H1 (cell line): ENCODE measurements around the gene GPC3. TPM values are rescaled to one million over a fixed set of nuclear protein-coding genes. Genes with fewer than 3 reads are reported as not detected.
A peak's percentile ranks its signal among the peaks of the same experiment; 100 is the strongest.

Experiments used
- CTCF ChIA-PET: fragments of 300-600 bp; sonication (Branson Sonifier 250); formaldehyde crosslinking; loops from one replicate; lab custom pipeline; 2021; ENCODE audit not compliant: partially characterized antibody; lab: Charles Lee
- POLR2A ChIA-PET: fragments of 300-600 bp; sonication (Branson Sonifier 250); formaldehyde crosslinking; loops from one replicate; lab custom pipeline; 2021; ENCODE audit warnings: inconsistent platforms; ENCODE audit not compliant: partially characterized antibody; lab: Charles Lee
- DNase-seq, 2 experiments: peaks; one replicate each; pipeline versions ENCODE4 v3.0.0 to v3.0.0-alpha.2; 2010 to 2022; ENCODE audit warnings: low spot score in 2 of 2, low read depth in 1 of 2, mixed read lengths in 1 of 2
- FAIRE-seq: peaks from 2 replicates; lab custom pipeline; 2011; peaks lifted over from hg19 to GRCh38; lab: Jason Lieb, UNC
- H2AFZ ChIP-seq: 2 replicates; pipeline ENCODE4 v1.8.1; 2012; ENCODE audit warnings: low read length, inconsistent platforms
- H2AK5ac ChIP-seq: 2 replicates; pipeline ENCODE4 v1.6.1; 2013; ENCODE audit warnings: low read depth, low read length
- H2BK120ac ChIP-seq: replicated peaks from 2 replicates; pipeline ENCODE3; 2013; ENCODE audit warnings: low read depth, low read length, inconsistent platforms
- H2BK12ac ChIP-seq: 2 replicates; pipeline ENCODE4 v1.6.1; 2013; ENCODE audit warnings: low read depth, low read length
- H2BK15ac ChIP-seq: 2 replicates; pipeline ENCODE4 v1.6.1; 2013; ENCODE audit warnings: low read length
- H2BK20ac ChIP-seq: 2 replicates; pipeline ENCODE4 v1.6.1; 2013; ENCODE audit warnings: low read length
- H2BK5ac ChIP-seq: 2 replicates; pipeline ENCODE4 v1.6.1; 2013; ENCODE audit warnings: low read depth, low read length
- H3K14ac ChIP-seq: 2 replicates; pipeline ENCODE4 v1.6.1; 2013; ENCODE audit warnings: inconsistent platforms; ENCODE audit not compliant: insufficient read length
- H3K18ac ChIP-seq: 2 replicates; pipeline ENCODE4 v1.6.1; 2013; ENCODE audit warnings: low read length; ENCODE audit errors: extremely low read depth
- H3K23ac ChIP-seq: 2 replicates; pipeline ENCODE4 v1.6.1; 2013; ENCODE audit warnings: inconsistent platforms; ENCODE audit not compliant: insufficient read length
- H3K23me2 ChIP-seq: 2 replicates; pipeline ENCODE4 v1.6.1; 2013; ENCODE audit warnings: low read depth, low read length
- H3K27ac ChIP-seq: 2 replicates; pipeline ENCODE4 v1.6.1; 2011; ENCODE audit warnings: low read depth, low read length, inconsistent platforms
- H3K27me3 ChIP-seq, 4 experiments: replicated peaks in 1 of 4; 1 replicate in 1 of 4; 2 replicates in 3 of 4; pipeline versions ENCODE4 v1.6.1 to v1.8.1; 2011 to 2013; ENCODE audit warnings: low read length in 3 of 4, mild to moderate bottlenecking in 3 of 4, inconsistent platforms in 2 of 4, mixed read lengths in 2 of 4, moderate library complexity in 1 of 4; ENCODE audit not compliant: control insufficient read depth in 3 of 4, insufficient read depth in 3 of 4; ENCODE audit errors: extremely low read depth in 1 of 4
- H3K36me3 ChIP-seq, 4 experiments: 2 replicates each; pipeline versions ENCODE4 v1.6.1 to v1.8.1; 2011 to 2013; ENCODE audit warnings: mild to moderate bottlenecking in 4 of 4, low read length in 3 of 4, moderate library complexity in 2 of 4, control low read depth in 1 of 4, inconsistent platforms in 1 of 4; ENCODE audit not compliant: insufficient read depth in 4 of 4, control insufficient read depth in 2 of 4
- H3K4ac ChIP-seq: replicated peaks from 2 replicates; pipeline ENCODE3; 2013; ENCODE audit warnings: low read length, low read depth, mixed read lengths, inconsistent platforms; ENCODE audit not compliant: insufficient read length
- H3K4me1 ChIP-seq, 4 experiments: replicated peaks in 1 of 4; 1 replicate in 1 of 4; 2 replicates in 3 of 4; pipeline versions ENCODE4 v1.6.1 to v1.8.1; 2011 to 2013; ENCODE audit warnings: low read length in 3 of 4, inconsistent platforms in 2 of 4, mixed read lengths in 1 of 4; ENCODE audit not compliant: insufficient read depth in 4 of 4, control insufficient read depth in 3 of 4
- H3K4me2 ChIP-seq, 2 experiments: 2 replicates each; pipeline versions ENCODE4 v1.6.1 to v1.8.1; 2011 to 2013; ENCODE audit warnings: low read depth in 2 of 2, low read length in 2 of 2, control low read depth in 1 of 2, inconsistent platforms in 1 of 2, mild to moderate bottlenecking in 1 of 2; ENCODE audit not compliant: insufficient read depth in 1 of 2
- H3K4me3 ChIP-seq, 4 experiments: fragments of 200-600, 300-600 bp in 1 of 4; sonication (generic), shearing (Covaris generic), sonication (Bioruptor Twin) in 1 of 4; 2 replicates each; pipeline versions ENCODE4 v1.5.1 to v1.8.1; 2011 to 2016; ENCODE audit warnings: low read length in 4 of 4, low read depth in 3 of 4, control low read depth in 2 of 4, inconsistent platforms in 2 of 4, mild to moderate bottlenecking in 2 of 4, mixed read lengths in 1 of 4, moderate library complexity in 1 of 4; ENCODE audit not compliant: insufficient read depth in 2 of 4; ENCODE audit errors: extremely low read depth in 1 of 4
- H3K56ac ChIP-seq: replicated peaks from 2 replicates; pipeline ENCODE3; 2013; ENCODE audit warnings: low read depth, mild to moderate bottlenecking, mixed read lengths, low read length, inconsistent platforms; ENCODE audit not compliant: insufficient read length
- H3K79me1 ChIP-seq: 2 replicates; pipeline ENCODE4 v1.6.1; 2013; ENCODE audit warnings: low read depth, low read length, control low read depth
- H3K79me2 ChIP-seq, 2 experiments: 2 replicates each; pipeline versions ENCODE4 v1.6.1 to v1.8.1; 2012 to 2013; ENCODE audit warnings: low read length in 2 of 2, mild to moderate bottlenecking in 2 of 2, inconsistent platforms in 1 of 2; ENCODE audit not compliant: insufficient read depth in 2 of 2, control insufficient read depth in 1 of 2
- H3K9ac ChIP-seq, 4 experiments: replicated peaks in 1 of 4; 1 replicate in 1 of 4; 2 replicates in 3 of 4; pipeline versions ENCODE4 v1.6.1 to v1.8.1; 2011 to 2013; ENCODE audit warnings: low read depth in 3 of 4, low read length in 3 of 4, control low read depth in 2 of 4, mild to moderate bottlenecking in 2 of 4, moderate library complexity in 2 of 4, inconsistent platforms in 1 of 4; ENCODE audit errors: extremely low read depth in 1 of 4
- H3K9me3 ChIP-seq, 2 experiments: 2 replicates each; pipeline versions ENCODE4 v1.6.1 to v1.8.1; 2012 to 2013; ENCODE audit warnings: mild to moderate bottlenecking in 2 of 2, moderate library complexity in 2 of 2, control low read depth in 1 of 2, inconsistent platforms in 1 of 2, low read depth in 1 of 2, low read length in 1 of 2, mixed read lengths in 1 of 2; ENCODE audit not compliant: insufficient read depth in 2 of 2
- H4K20me1 ChIP-seq, 2 experiments: replicated peaks in 1 of 2; 2 replicates each; pipeline versions ENCODE3 to v1.8.1; 2011 to 2013; ENCODE audit warnings: inconsistent platforms in 2 of 2, low read length in 2 of 2, mild to moderate bottlenecking in 1 of 2; ENCODE audit not compliant: insufficient read depth in 2 of 2, control insufficient read depth in 1 of 2
- H4K5ac ChIP-seq: 2 replicates; pipeline ENCODE4 v1.6.1; 2013; ENCODE audit warnings: low read length, low read depth, mixed read lengths, inconsistent platforms; ENCODE audit not compliant: insufficient read length
- H4K8ac ChIP-seq: 2 replicates; pipeline ENCODE4 v1.8.0; 2013; ENCODE audit warnings: mild to moderate bottlenecking, moderate library complexity, low read length, inconsistent platforms; ENCODE audit not compliant: insufficient read depth; ENCODE audit errors: extremely low read depth
- H4K91ac ChIP-seq: replicated peaks from 2 replicates; pipeline ENCODE3; 2013; ENCODE audit warnings: low read length, mixed read lengths, inconsistent platforms; ENCODE audit not compliant: insufficient read length
- CREB1 ChIP-seq: IDR thresholded peaks from 2 replicates; pipeline ENCODE4 v1.6.1; 2012; ENCODE audit warnings: inconsistent platforms
- E2F6 ChIP-seq: IDR thresholded peaks from 2 replicates; pipeline ENCODE4 v1.6.1; 2012; ENCODE audit warnings: inconsistent platforms
- HDAC2 ChIP-seq, 2 experiments: fragments of 300-600 bp in 1 of 2; sonication (generic) in 1 of 2; IDR thresholded peaks; 2 replicates each; pipeline ENCODE4 v1.6.1; 2011 to 2012; ENCODE audit warnings: low read depth in 2 of 2, low read length in 2 of 2, mild to moderate bottlenecking in 2 of 2, moderate library complexity in 2 of 2, borderline replicate concordance in 1 of 2, inconsistent platforms in 1 of 2
- POLR2A ChIP-seq, 2 experiments: IDR thresholded peaks; 1 replicate in 1 of 2; 2 replicates in 1 of 2; pipeline ENCODE4 v1.6.1; 2011; ENCODE audit warnings: low read depth in 2 of 2, low read length in 2 of 2, mild to moderate bottlenecking in 2 of 2; ENCODE audit errors: control extremely low read depth in 1 of 2
- POU5F1 ChIP-seq: IDR thresholded peaks from 2 replicates; pipeline ENCODE4 v1.6.1; 2011; ENCODE audit warnings: low read depth, mild to moderate bottlenecking, low read length, moderate library complexity
- RFX5 ChIP-seq: IDR thresholded peaks from 2 replicates; pipeline ENCODE4 v1.6.1; 2011; ENCODE audit warnings: low read depth, low read length, improper control_type of control experiment, borderline replicate concordance
- SIX5 ChIP-seq: IDR thresholded peaks from 2 replicates; pipeline ENCODE4 v1.6.1; 2011; ENCODE audit warnings: mild to moderate bottlenecking, low read depth, low read length
- TAF7 ChIP-seq: optimal IDR thresholded peaks from 2 replicates; pipeline ENCODE3; 2011; ENCODE audit warnings: low read depth, mild to moderate bottlenecking, inconsistent platforms, low read length, moderate library complexity, borderline replicate concordance
- WGBS, 2 experiments: shearing (Covaris generic) in 1 of 2; methylation state at CpG; one replicate each; pipeline versions ENCODE4 v1.1.6 to v1.1.7; 2013 to 2015; ENCODE audit warnings: low lambda C conversion rate in 2 of 2, mixed read lengths in 2 of 2, inconsistent platforms in 1 of 2, low coverage in 1 of 2, missing lambda C conversion rate in 1 of 2; ENCODE audit not compliant: insufficient replicate concordance in 2 of 2, insufficient coverage in 1 of 2, insufficient read length in 1 of 2; ENCODE audit errors: extremely low coverage in 1 of 2, missing lambda C conversion rate in 1 of 2; 5-methylcytosine and 5-hydroxymethylcytosine counted together
- polyA plus RNA-seq, 7 experiments: library from polyadenylated mRNA; depleted of rRNA in 3 of 7; stranded (reverse) in 5 of 7; unstranded in 2 of 7; fragments of >200 nt in 5 of 7; fragments of 200-250 nt in 2 of 7; gene quantifications; 1 replicate in 5 of 7; 2 replicates in 1 of 7; 4 replicates in 1 of 7; pipeline versions ENCODE4 v1.2.1 to v1.2.3, GENCODE V29; 2011 to 2013; ENCODE audit warnings: missing spikeins in 2 of 7, mixed read lengths in 2 of 7
- total RNA-seq: library from RNA; stranded (reverse); fragmentation: NEBNext Ultra II Directional; extraction: Animal tissue kit (Norgen Biotek cat#: 25700); gene quantifications from 2 replicates; pipeline ENCODE4 v1.2.1, GENCODE V29; 2021

Gene GPC3
- total and polyA plus RNA-seq, 2 of the 8 experiments (the other 6 are each of a cell fraction or from before 2014, with no cell fraction given) = 64.8 to 71.9 TPM

- TF ChIP-seq TAF7 (no peak), HDAC2 (IDR thresholded peaks at IDR 0.05; ENCODE audit: borderline replicate concordance in 1 of 2, low read depth in 2 of 2, low read length in 2 of 2) (no peak), SIX5 (no peak), POLR2A (IDR thresholded peaks at IDR 0.05; ENCODE audit: control extremely low read depth in 1 of 2, low read depth in 2 of 2, low read length in 2 of 2) (no peak), POU5F1 (no peak), CREB1 (no peak), RFX5 (no peak), E2F6 (no peak)
- Histone ChIP-seq H3K9ac (no peak overlapping the region), H3K27me3 (no peaks in the 10 kb centered on the region), H3K56ac (no peak overlapping the region), H3K36me3 (peaks cover 0 to 3% (median 0%) of the 10 kb centered on the region in 4 experiments; a peak in 1 of 8 replicates), H2BK20ac (no peak overlapping the region), H2BK15ac (no peak overlapping the region), H3K18ac (no peak overlapping the region), H2BK120ac (no peak overlapping the region), H3K4ac (no peak overlapping the region), H3K23ac (no peak overlapping the region), H3K27ac (no peak overlapping the region), H3K23me2 (no peaks in the 10 kb centered on the region), H3K4me3 (no peak overlapping the region), H4K8ac (no peak overlapping the region), H2BK5ac (no peak overlapping the region), H4K5ac (no peak overlapping the region), H3K4me1 (peaks cover 0 to 4% (median 3%) of the 10 kb centered on the region in 4 experiments; a peak in 4 of 7 replicates), H2AFZ (no peak overlapping the region), H3K14ac (no peak overlapping the region), H2BK12ac (no peak overlapping the region), H3K4me2 (no peak overlapping the region; a peak in 2 of 4 replicates), H4K20me1 (no peaks in the 10 kb centered on the region), H2AK5ac (no peak overlapping the region), H4K91ac (no peak overlapping the region), H3K79me1 (no peaks in the 10 kb centered on the region), H3K9me3 (no peaks in the 10 kb centered on the region), H3K79me2 (no peaks in the 10 kb centered on the region)
- CTCF ChIA-PET = interaction anchor here (0.9 to 1.4 kb wide), 4 partner anchors 9 to 132 kb away, joined by 3 to 4 read pairs (median 3); no protein-coding TSS in a partner anchor
- no peak for DNase-seq
- 11% methylated on average over 1 of the region's 1 CpG; no CpG with 5 or more reads in 1 of the 2 experiments for WGBS, 2 experiments
- POLR2A ChIA-PET = no interaction called here
- FAIRE-seq = peak; percentile 90
Measured at GRCh38 chrX:133926099-133926498, 59.3 kb downstream of the GPC3 start.
